A549 (cell line): ENCODE measurements around the gene TREML2. TPM values are rescaled to one million over a fixed set of nuclear protein-coding genes. Genes with fewer than 3 reads are reported as not detected.

ENCODE experiments used
- ATAC-seq, 2 experiments: fragments of 200-7000 bp in 1 of 2; fragments of >200 bp in 1 of 2; cut with Nextera tagmentation in 1 of 2; cut with Tn5 transposase in 1 of 2; 3 replicates each; pipeline versions ENCODE4 v1.8.0 to v1.9.1; 2018 to 2020; ENCODE audit warnings: mild to moderate bottlenecking in 1 of 2, moderate library complexity in 1 of 2
- CTCF ChIA-PET: fragments of 300-600 bp; sonication (Branson Sonifier 250); formaldehyde crosslinking; extraction: SDS; loops from one replicate; lab custom pipeline; 2021; ENCODE audit warnings: antibody characterized with exemption, inconsistent platforms; lab: Yijun Ruan, JAX
- POLR2A ChIA-PET: fragments of 350-600 bp; formaldehyde crosslinking; extraction: SDS; loops from one replicate; lab custom pipeline; 2021; ENCODE audit warnings: antibody characterized with exemption, inconsistent platforms; lab: Yijun Ruan, JAX
- DNase-seq, 2 experiments: peaks; one replicate each; pipeline versions ENCODE4 v3.0.0 to v3.0.0-alpha.2; 2011 to 2016; ENCODE audit warnings: low read depth in 1 of 2, low spot score in 1 of 2
- FAIRE-seq: peaks from 2 replicates; lab custom pipeline; 2011; peaks lifted over from hg19 to GRCh38; lab: Jason Lieb, UNC
- H3K27ac ChIP-seq, 2 experiments: fragments of >200 bp; sonication (Bioruptor Twin); formaldehyde crosslinking; 3 replicates each; pipeline ENCODE4 v1.5.1; 2016 to 2017
- H3K4me1 ChIP-seq: fragments of >200 bp; sonication (Bioruptor Twin); formaldehyde crosslinking; 3 replicates; pipeline ENCODE4 v1.6.1; 2016
- H3K4me2 ChIP-seq: fragments of >200 bp; sonication (Bioruptor Twin); formaldehyde crosslinking; 3 replicates; pipeline ENCODE4 v1.6.1; 2016
- H3K4me3 ChIP-seq: fragments of >200 bp; sonication (Bioruptor Twin); formaldehyde crosslinking; 3 replicates; pipeline ENCODE4 v1.5.1; 2016
- H3K9me3 ChIP-seq: fragments of >200 bp; sonication (Bioruptor Twin); formaldehyde crosslinking; 3 replicates; pipeline ENCODE4 v1.6.1; 2016
- CBX2 ChIP-seq: fragments of 200-600 bp; sonication (generic); IDR thresholded peaks from 2 replicates; pipeline ENCODE4 v1.6.1; 2016; ENCODE audit warnings: low read depth, mild to moderate bottlenecking, borderline replicate concordance
- CBX8 ChIP-seq: fragments of 200-600 bp; sonication (generic); IDR thresholded peaks from 2 replicates; pipeline ENCODE4 v1.6.1; 2016
- CEBPB ChIP-seq, 2 experiments: fragments of >200 bp in 1 of 2; sonication (Bioruptor Twin) in 1 of 2; formaldehyde crosslinking in 1 of 2; IDR thresholded peaks; 2 replicates each; pipeline ENCODE4 v1.6.1; 2012 to 2016
- CHD4 ChIP-seq: fragments of 200-600 bp; sonication (generic); IDR thresholded peaks from 2 replicates; pipeline ENCODE4 v1.6.1; 2016; ENCODE audit warnings: antibody characterized with exemption, mild to moderate bottlenecking, borderline replicate concordance
- EHMT2 ChIP-seq: fragments of 200-600 bp; sonication (generic); IDR thresholded peaks from 2 replicates; pipeline ENCODE4 v1.6.1; 2016; ENCODE audit warnings: antibody characterized with exemption, low read depth, mild to moderate bottlenecking, moderate library complexity
- EP300 ChIP-seq, 2 experiments: fragments of >200 bp; sonication (Bioruptor Twin); formaldehyde crosslinking; IDR thresholded peaks; 2 replicates in 1 of 2; 3 replicates in 1 of 2; pipeline ENCODE4 v1.6.1; 2016 to 2017
- FOSB ChIP-seq: fragments of 250-450 bp; sonication (Bioruptor Pico); IDR thresholded peaks from 2 replicates; pipeline ENCODE4 v1.5.0; 2020; ENCODE audit warnings: mild to moderate bottlenecking, moderate library complexity
- GATA3 ChIP-seq: IDR thresholded peaks from 2 replicates; pipeline ENCODE4 v1.6.1; 2012; ENCODE audit warnings: borderline replicate concordance
- HOXA7 ChIP-seq: fragments of 250-450 bp; sonication (Bioruptor Pico); IDR thresholded peaks from 2 replicates; pipeline ENCODE4 v1.5.0; 2020; ENCODE audit warnings: mild to moderate bottlenecking, moderate library complexity
- JUNB ChIP-seq: fragments of >200 bp; sonication (Bioruptor Twin); formaldehyde crosslinking; IDR thresholded peaks from 2 replicates; pipeline ENCODE4 v1.6.1; 2016
- KDM1A ChIP-seq: fragments of 200-600 bp; sonication (generic); IDR thresholded peaks from 2 replicates; pipeline ENCODE4 v1.6.1; 2016; ENCODE audit warnings: low read depth, mild to moderate bottlenecking
- KDM5A ChIP-seq: fragments of 200-600 bp; sonication (generic); IDR thresholded peaks from 2 replicates; pipeline ENCODE4 v1.6.1; 2016; ENCODE audit warnings: antibody characterized with exemption, mild to moderate bottlenecking
- MAZ ChIP-seq: fragments of 150-350 bp; IDR thresholded peaks from 2 replicates; pipeline ENCODE4 v1.6.1; 2014; ENCODE audit warnings: antibody characterized with exemption, low read depth, low read length, borderline replicate concordance
- NFE2L2 ChIP-seq: fragments of 150-350 bp; conservative IDR thresholded peaks from 2 replicates; pipeline ENCODE4 v1.6.1; 2014; ENCODE audit warnings: low read length
- NPAS2 ChIP-seq: fragments of 250-450 bp; sonication (Bioruptor Pico); IDR thresholded peaks from 2 replicates; pipeline ENCODE4 v1.8.0; 2022; ENCODE audit warnings: mild to moderate bottlenecking, moderate library complexity, borderline replicate concordance
- RAD21 ChIP-seq, 2 experiments: fragments of >200 bp in 1 of 2; sonication (Bioruptor Twin) in 1 of 2; formaldehyde crosslinking in 1 of 2; IDR thresholded peaks in 1 of 2; conservative IDR thresholded peaks in 1 of 2; 2 replicates in 1 of 2; 3 replicates in 1 of 2; pipeline ENCODE4 v1.6.1; 2012 to 2018; ENCODE audit warnings: inconsistent platforms in 1 of 2
- RARB ChIP-seq: fragments of 250-450 bp; sonication (Bioruptor Pico); IDR thresholded peaks from 2 replicates; pipeline ENCODE4 v1.8.0; 2021; ENCODE audit warnings: mild to moderate bottlenecking, moderate library complexity
- RNF2 ChIP-seq: fragments of 200-600 bp; sonication (generic); IDR thresholded peaks from 2 replicates; pipeline ENCODE4 v1.6.1; 2016; ENCODE audit warnings: low read depth, mild to moderate bottlenecking, antibody characterized with exemption, moderate library complexity, borderline replicate concordance
- SREBF2 ChIP-seq: fragments of 450-650 bp; IDR thresholded peaks from 2 replicates; pipeline ENCODE4 v1.6.1; 2014; ENCODE audit warnings: mild to moderate bottlenecking, moderate library complexity
- TFCP2L1 ChIP-seq: fragments of 250-450 bp; sonication (Bioruptor Pico); IDR thresholded peaks from 2 replicates; pipeline ENCODE4 v1.5.0; 2021; ENCODE audit warnings: mild to moderate bottlenecking
- ZFP36 ChIP-seq: fragments of 450-650 bp; IDR thresholded peaks from 2 replicates; pipeline ENCODE4 v1.6.1; 2014; ENCODE audit warnings: borderline replicate concordance; ENCODE audit not compliant: partially characterized antibody
- ZSCAN20 ChIP-seq: fragments of 250-450 bp; sonication (Bioruptor Pico); IDR thresholded peaks from 2 replicates; pipeline ENCODE4 v1.8.0; 2022; ENCODE audit warnings: mild to moderate bottlenecking, moderate library complexity
- WGBS: methylation state at CpG from one replicate; pipeline ENCODE4 v1.1.6; 2017; ENCODE audit errors: missing lambda C conversion rate; 5-methylcytosine and 5-hydroxymethylcytosine counted together
- polyA plus RNA-seq, 4 experiments: library from polyadenylated mRNA; depleted of rRNA in 3 of 4; stranded (reverse); fragments of >200 nt; fragmentation: RNase III in 1 of 4; extraction: RNeasy Plus Mini Kit Qiagen cat#74134 plus additional on column Dnase treatment in 1 of 4; gene quantifications; 2 replicates in 3 of 4; 3 replicates in 1 of 4; pipeline ENCODE4 v1.2.3, GENCODE V29; 2011 to 2017
- TF ChIP-seq, protein P1 (sequence below): fragments of 450-650 bp; IDR thresholded peaks from 2 replicates; pipeline ENCODE4 v1.6.1; 2014; ENCODE audit warnings: antibody characterized with exemption
- TF ChIP-seq, protein P2 (sequence below): IDR thresholded peaks from 2 replicates; pipeline ENCODE4 v1.6.1; 2012
- TF ChIP-seq, protein P3 (sequence below): fragments of 250-450 bp; sonication (Bioruptor Pico); IDR thresholded peaks from 2 replicates; pipeline ENCODE4 v1.5.0; 2020; ENCODE audit warnings: low read depth, mild to moderate bottlenecking, moderate library complexity
- TF ChIP-seq, protein P4 (sequence below): fragments of 200-600 bp; sonication (generic); IDR thresholded peaks from 2 replicates; pipeline ENCODE4 v1.6.1; 2016; ENCODE audit warnings: antibody characterized with exemption, mild to moderate bottlenecking, moderate library complexity

Gene TREML2
- polyA plus RNA-seq, 2 of the 4 experiments (the other 2 are of a cell fraction) = not detected

DNA sequence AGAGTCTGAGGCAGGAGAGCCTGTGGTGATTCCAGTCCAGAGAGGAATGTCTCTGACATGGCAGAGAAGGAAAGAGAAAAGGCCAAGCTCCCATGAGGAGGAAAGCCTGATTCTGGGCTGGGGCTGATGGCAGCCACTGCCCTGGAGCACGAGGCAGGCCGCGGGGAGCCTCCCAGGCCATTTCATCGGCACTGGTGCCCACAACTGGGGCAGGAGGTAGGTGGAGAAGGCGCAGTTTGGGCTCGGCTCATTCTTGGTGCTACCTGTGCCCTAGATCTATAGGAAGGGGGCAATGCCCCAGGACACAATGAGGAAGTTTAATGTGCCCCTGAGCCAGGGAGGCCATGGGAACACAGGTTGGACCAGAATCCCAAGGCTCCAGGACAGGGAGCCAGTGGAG lies 44.2 kb downstream of the TREML2 start:
- H3K9me3 ChIP-seq = no peaks in the 10 kb centered on the region
- TF ChIP-seq, protein P1, sequence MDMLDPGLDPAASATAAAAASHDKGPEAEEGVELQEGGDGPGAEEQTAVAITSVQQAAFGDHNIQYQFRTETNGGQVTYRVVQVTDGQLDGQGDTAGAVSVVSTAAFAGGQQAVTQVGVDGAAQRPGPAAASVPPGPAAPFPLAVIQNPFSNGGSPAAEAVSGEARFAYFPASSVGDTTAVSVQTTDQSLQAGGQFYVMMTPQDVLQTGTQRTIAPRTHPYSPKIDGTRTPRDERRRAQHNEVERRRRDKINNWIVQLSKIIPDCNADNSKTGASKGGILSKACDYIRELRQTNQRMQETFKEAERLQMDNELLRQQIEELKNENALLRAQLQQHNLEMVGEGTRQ = no peak
- no peak for TF ChIP-seq NFE2L2
- TF ChIP-seq RAD21 (conservative IDR thresholded peaks at IDR 0.05 in 1 of 2, IDR thresholded peaks at IDR 0.05 in 1 of 2) = no peak
- no peak for TF ChIP-seq ZFP36
- TF ChIP-seq GATA3 = no peak
- no peak for TF ChIP-seq ZSCAN20 (CRISPR knock-in tag)
- TF ChIP-seq RNF2 = no peak
- no peak for TF ChIP-seq JUNB
- TF ChIP-seq EP300 (IDR thresholded peaks at IDR 0.05) = no peak
- H3K4me2 ChIP-seq = no peak overlapping the region
- H3K4me3 ChIP-seq = no peak overlapping the region
- DNase-seq = no peak
- WGBS = 44% methylated on average over 6 of the region's 6 CpGs
- no peak overlapping the region for H3K27ac ChIP-seq
- no peaks in the 10 kb centered on the region for H3K4me1 ChIP-seq
- ChIA-PET POLR2A (no interaction called here), CTCF (no interaction called here)
- no peak for ATAC-seq
- FAIRE-seq = no peak

DNA sequence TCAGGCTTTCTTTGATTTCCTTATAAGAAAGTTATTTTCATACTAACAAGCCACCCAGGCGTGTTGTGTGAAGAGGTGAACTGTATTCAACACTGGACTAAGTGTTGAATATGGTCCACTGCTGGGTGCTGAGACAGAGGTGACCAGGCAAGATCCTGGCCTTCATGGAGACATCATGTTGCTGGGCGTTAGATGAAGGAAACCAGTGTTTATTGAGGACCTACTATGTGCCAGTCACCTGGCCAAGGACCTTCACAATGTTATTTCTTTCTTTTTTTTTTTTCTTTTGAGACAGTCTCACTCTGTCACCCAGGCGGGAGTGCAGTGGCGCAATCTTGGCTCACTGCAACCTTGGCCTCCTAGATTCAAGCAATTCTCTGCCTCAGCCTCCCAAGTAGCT lies 44.9 kb downstream of the TREML2 start:
- no peak for DNase-seq
- no peak overlapping the region for H3K4me3 ChIP-seq
- no peak overlapping the region for H3K27ac ChIP-seq
- no peak overlapping the region for H3K4me2 ChIP-seq
- ATAC-seq = no peak
- H3K4me1 ChIP-seq = no peaks in the 10 kb centered on the region
- TF ChIP-seq CBX2 = no peak
- H3K9me3 ChIP-seq = no peaks in the 10 kb centered on the region
- no peak for FAIRE-seq
- ChIA-PET CTCF (no interaction called here), POLR2A (no interaction called here)
- WGBS = 56% methylated on average over 4 of the region's 4 CpGs

DNA sequence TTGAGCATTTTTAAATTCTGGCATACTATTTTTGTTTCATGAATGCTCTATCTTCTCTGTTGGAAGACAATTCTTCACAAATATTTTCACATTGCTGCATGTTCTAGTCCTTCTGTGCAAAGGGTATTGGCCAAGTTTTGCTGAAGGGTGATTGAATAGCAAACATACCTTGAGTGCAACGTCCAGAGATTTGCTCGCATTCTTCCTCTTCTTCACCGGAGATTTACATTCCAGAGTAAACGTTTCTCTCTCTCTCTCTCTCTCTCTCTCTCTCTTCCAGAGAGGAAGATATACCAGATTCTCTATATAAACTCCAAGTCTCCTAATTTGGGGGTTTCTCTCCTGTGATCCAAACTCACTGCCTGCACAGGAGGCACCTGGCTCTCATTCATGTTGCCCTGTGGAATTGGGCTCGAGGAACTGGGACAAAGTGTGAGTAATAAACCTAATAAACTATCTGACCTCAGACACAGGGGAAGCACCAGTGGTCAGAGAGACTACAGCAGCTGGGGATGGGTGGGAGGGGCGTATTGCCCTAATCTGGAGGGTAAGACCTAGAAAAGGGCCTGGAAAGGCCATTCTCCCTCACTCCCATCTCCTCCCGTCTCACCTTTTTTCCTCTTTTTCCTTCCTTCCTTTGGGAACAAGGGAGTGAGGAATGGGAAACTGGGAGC lies 45.7 kb downstream of the TREML2 start:
- TF ChIP-seq RARB (CRISPR knock-in tag) (no peak), FOSB (CRISPR knock-in tag) (no peak), CEBPB (IDR thresholded peaks at IDR 0.05) (no peak), KDM1A (no peak), HOXA7 (CRISPR knock-in tag) (no peak), SREBF2 (no peak), CHD4 (no peak), NFE2L2 (no peak), KDM5A (no peak), NPAS2 (CRISPR knock-in tag) (no peak), TFCP2L1 (no peak), GATA3 (no peak), CBX8 (no peak), EHMT2 (no peak), MAZ (no peak)
- TF ChIP-seq, protein P2, sequence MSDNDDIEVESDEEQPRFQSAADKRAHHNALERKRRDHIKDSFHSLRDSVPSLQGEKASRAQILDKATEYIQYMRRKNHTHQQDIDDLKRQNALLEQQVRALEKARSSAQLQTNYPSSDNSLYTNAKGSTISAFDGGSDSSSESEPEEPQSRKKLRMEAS = no peak
- TF ChIP-seq, protein P3, sequence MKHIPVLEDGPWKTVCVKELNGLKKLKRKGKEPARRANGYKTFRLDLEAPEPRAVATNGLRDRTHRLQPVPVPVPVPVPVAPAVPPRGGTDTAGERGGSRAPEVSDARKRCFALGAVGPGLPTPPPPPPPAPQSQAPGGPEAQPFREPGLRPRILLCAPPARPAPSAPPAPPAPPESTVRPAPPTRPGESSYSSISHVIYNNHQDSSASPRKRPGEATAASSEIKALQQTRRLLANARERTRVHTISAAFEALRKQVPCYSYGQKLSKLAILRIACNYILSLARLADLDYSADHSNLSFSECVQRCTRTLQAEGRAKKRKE = no peak
- TF ChIP-seq, protein P4, sequence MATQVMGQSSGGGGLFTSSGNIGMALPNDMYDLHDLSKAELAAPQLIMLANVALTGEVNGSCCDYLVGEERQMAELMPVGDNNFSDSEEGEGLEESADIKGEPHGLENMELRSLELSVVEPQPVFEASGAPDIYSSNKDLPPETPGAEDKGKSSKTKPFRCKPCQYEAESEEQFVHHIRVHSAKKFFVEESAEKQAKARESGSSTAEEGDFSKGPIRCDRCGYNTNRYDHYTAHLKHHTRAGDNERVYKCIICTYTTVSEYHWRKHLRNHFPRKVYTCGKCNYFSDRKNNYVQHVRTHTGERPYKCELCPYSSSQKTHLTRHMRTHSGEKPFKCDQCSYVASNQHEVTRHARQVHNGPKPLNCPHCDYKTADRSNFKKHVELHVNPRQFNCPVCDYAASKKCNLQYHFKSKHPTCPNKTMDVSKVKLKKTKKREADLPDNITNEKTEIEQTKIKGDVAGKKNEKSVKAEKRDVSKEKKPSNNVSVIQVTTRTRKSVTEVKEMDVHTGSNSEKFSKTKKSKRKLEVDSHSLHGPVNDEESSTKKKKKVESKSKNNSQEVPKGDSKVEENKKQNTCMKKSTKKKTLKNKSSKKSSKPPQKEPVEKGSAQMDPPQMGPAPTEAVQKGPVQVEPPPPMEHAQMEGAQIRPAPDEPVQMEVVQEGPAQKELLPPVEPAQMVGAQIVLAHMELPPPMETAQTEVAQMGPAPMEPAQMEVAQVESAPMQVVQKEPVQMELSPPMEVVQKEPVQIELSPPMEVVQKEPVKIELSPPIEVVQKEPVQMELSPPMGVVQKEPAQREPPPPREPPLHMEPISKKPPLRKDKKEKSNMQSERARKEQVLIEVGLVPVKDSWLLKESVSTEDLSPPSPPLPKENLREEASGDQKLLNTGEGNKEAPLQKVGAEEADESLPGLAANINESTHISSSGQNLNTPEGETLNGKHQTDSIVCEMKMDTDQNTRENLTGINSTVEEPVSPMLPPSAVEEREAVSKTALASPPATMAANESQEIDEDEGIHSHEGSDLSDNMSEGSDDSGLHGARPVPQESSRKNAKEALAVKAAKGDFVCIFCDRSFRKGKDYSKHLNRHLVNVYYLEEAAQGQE = no peak
- POLR2A ChIA-PET = no interaction called here
- H3K4me3 ChIP-seq = no peak overlapping the region
- ATAC-seq = no peak
- DNase-seq = no peak
- H3K4me2 ChIP-seq = no peak overlapping the region
- H3K4me1 ChIP-seq = no peaks in the 10 kb centered on the region
- no peak for FAIRE-seq
- no peak overlapping the region for H3K27ac ChIP-seq
- H3K9me3 ChIP-seq = no peaks in the 10 kb centered on the region
- CTCF ChIA-PET = no interaction called here
- 38% methylated on average over 7 of the region's 7 CpGs for WGBS
